Activated naive CD4-positive, alpha-beta T cell treated with anti-CD3 and anti-CD28 coated beads for 36 hours (primary cell): ENCODE measurements around the gene PCDHGB2. TPM values are rescaled to one million over a fixed set of nuclear protein-coding genes. Genes with fewer than 3 reads are reported as not detected.
"Not testable (repeated sequence)": the region's sequence is repeated elsewhere in the genome, so short reads cannot be mapped to it uniquely, and the experiment has no call there.

Source experiments
- CTCF ChIA-PET: fragments of 350-600 bp; sonication (Branson Sonifier 250); formaldehyde crosslinking; loops from one replicate; lab custom pipeline; 2021; ENCODE audit warnings: antibody characterized with exemption; lab: Charles Lee
- DNase-seq: peaks from one replicate; pipeline ENCODE4 v3.0.0-alpha.2; 2020
- H3K27ac Mint-ChIP-seq: one replicate; pipeline ENCODE4 v1.8.0; 2021; ENCODE audit warnings: mild to moderate bottlenecking, mixed read lengths
- H3K27me3 Mint-ChIP-seq: one replicate; pipeline ENCODE4 v1.8.0; 2021; ENCODE audit warnings: low read depth, mixed read lengths
- H3K36me3 Mint-ChIP-seq: one replicate; pipeline ENCODE4 v1.8.0; 2021; ENCODE audit warnings: low read depth, mixed read lengths
- H3K4me1 Mint-ChIP-seq: one replicate; pipeline ENCODE4 v1.8.0; 2021; ENCODE audit warnings: low read depth, mixed read lengths
- H3K4me3 Mint-ChIP-seq: one replicate; pipeline ENCODE4 v1.8.0; 2021; ENCODE audit warnings: mild to moderate bottlenecking, moderate library complexity, mixed read lengths
- H3K9me3 Mint-ChIP-seq: one replicate; pipeline ENCODE4 v1.8.0; 2021; ENCODE audit warnings: mixed read lengths
- intact Hi-C: fragments of 100-400 bp; cut with micrococcal nuclease; formaldehyde crosslinking; loops from one replicate; pipeline ENCODE4 v1.15.1; 2023
- total RNA-seq, 2 experiments: library from RNA; stranded (reverse); gene quantifications; one replicate each; pipeline ENCODE4 v1.2.3, GENCODE V29; 2021

Gene PCDHGB2
- total RNA-seq, 2 experiments from 2014 or later, result not detected

- H3K9me3 Mint-ChIP-seq, result peaks cover 33% of the 10 kb centered on the region
- H3K4me1 Mint-ChIP-seq, intact Hi-C loops, H3K4me3 Mint-ChIP-seq, CTCF ChIA-PET, DNase-seq, H3K27ac Mint-ChIP-seq: not testable (repeated sequence)
- peaks cover 23% of the 10 kb centered on the region for H3K36me3 Mint-ChIP-seq
- H3K27me3 Mint-ChIP-seq, result peaks cover 56% of the 10 kb centered on the region
Measured at GRCh38 chr5:141332571-141332970, 27.2 kb upstream of the PCDHGB2 start.

GRCh38 chr5:141338538-141339306, 21.1 kb upstream of the PCDHGB2 start, which contains the start of gene PCDHGA2:
TSS of gene PCDHGA2 (plus strand) at chr5:141338760.
- Mint-ChIP-seq H3K9me3 (peaks cover 30% of the 10 kb centered on the region), H3K4me1 (no peaks in the 10 kb centered on the region), H3K4me3 (no peak within 1 kb of the TSS), H3K27me3 (peaks cover 61% of the 10 kb centered on the region), H3K27ac (no peak within 1 kb of the TSS), H3K36me3 (peaks cover 23% of the 10 kb centered on the region)
- CTCF ChIA-PET, result interaction anchor here (0.6 to 1.8 kb wide), 5 partner anchors 8 to 64 kb away, joined by 3 to 7 read pairs (median 3); partner anchors contain the start of genes PCDHGA9 and TAF7
- intact Hi-C loops, result no loop called here
- DNase-seq, result peak; percentile 14

GRCh38 chr5:141340781-141341354, 18.9 kb upstream of the PCDHGB2 start:
- intact Hi-C loops, H3K27ac Mint-ChIP-seq, CTCF ChIA-PET, H3K4me3 Mint-ChIP-seq, H3K4me1 Mint-ChIP-seq, DNase-seq: not testable (repeated sequence)
- peaks cover 27% of the 10 kb centered on the region for H3K36me3 Mint-ChIP-seq
- H3K9me3 Mint-ChIP-seq, result peaks cover 31% of the 10 kb centered on the region
- peaks cover 61% of the 10 kb centered on the region for H3K27me3 Mint-ChIP-seq

- Mint-ChIP-seq H3K4me3 (no peak overlapping the region), H3K27ac (no peak overlapping the region), H3K27me3 (peaks cover 62% of the 10 kb centered on the region), H3K36me3 (peaks cover 23% of the 10 kb centered on the region), H3K9me3 (peaks cover 32% of the 10 kb centered on the region), H3K4me1 (no peaks in the 10 kb centered on the region)
- CTCF ChIA-PET, result interaction anchor here (0.8 to 1.9 kb wide), 2 partner anchors 22 to 49 kb away, joined by 3 to 4 read pairs; partner anchors contain the start of gene TAF7
- intact Hi-C loops, result loop anchor here (2.0 kb wide), 1 partner anchor 22 kb away; the partner anchor contains the start of gene TAF7
- DNase-seq, result no peak
Measured at GRCh38 chr5:141342773-141343172, 17.0 kb upstream of the PCDHGB2 start.

- Mint-ChIP-seq H3K27me3 (peaks cover 56% of the 10 kb centered on the region), H3K9me3 (peaks cover 26% of the 10 kb centered on the region), H3K4me1 (no peaks in the 10 kb centered on the region), H3K36me3 (peaks cover 17% of the 10 kb centered on the region), H3K4me3 (peak within 1 kb of the TSS; percentile 11), H3K27ac (no peak within 1 kb of the TSS)
- CTCF ChIA-PET, result interaction anchor here (1.3 to 1.9 kb wide), 3 partner anchors 12 to 22 kb away, joined by 3 to 4 read pairs (median 4); partner anchors contain the start of genes PCDHGA4 and TAF7
- intact Hi-C loops, result loop anchor here (2.0 kb wide), 1 partner anchor 23 kb away; the partner anchor contains the start of gene TAF7
- DNase-seq, result peak; percentile 38
Measured at GRCh38 chr5:141343242-141343952, 16.4 kb upstream of the PCDHGB2 start, which contains the start of gene PCDHGA3. TSS of gene PCDHGA3 (plus strand) at chr5:141343829. CDS start at chr5:141344034, 205 bp downstream.

GRCh38 chr5:141343953-141344463, 15.8 kb upstream of the PCDHGB2 start:
- Mint-ChIP-seq H3K27me3 (peaks cover 56% of the 10 kb centered on the region), H3K27ac (no peak overlapping the region), H3K36me3 (peaks cover 14% of the 10 kb centered on the region), H3K4me3 (peak overlapping the region; percentile 11), H3K4me1 (no peaks in the 10 kb centered on the region), H3K9me3 (peaks cover 23% of the 10 kb centered on the region)
- intact Hi-C loops, result loop anchor here (2.0 kb wide), 1 partner anchor 23 kb away; the partner anchor contains the start of gene TAF7
- CTCF ChIA-PET, result interaction anchor here (0.9 to 1.5 kb wide), 3 partner anchors 11 to 222 kb away, joined by 3 to 4 read pairs (median 3); partner anchors contain the start of gene PCDHGA4
- DNase-seq, result no peak

- no peak overlapping the region for H3K4me3 Mint-ChIP-seq
- peaks cover 54% of the 10 kb centered on the region for H3K27me3 Mint-ChIP-seq
- H3K27ac Mint-ChIP-seq, result no peak overlapping the region
- DNase-seq, result no peak
- peaks cover 20% of the 10 kb centered on the region for H3K9me3 Mint-ChIP-seq
- peaks cover 12% of the 10 kb centered on the region for H3K36me3 Mint-ChIP-seq
- CTCF ChIA-PET, result no interaction called here
- intact Hi-C loops, result no loop called here
- no peaks in the 10 kb centered on the region for H3K4me1 Mint-ChIP-seq
Measured at GRCh38 chr5:141345327-141345726, 14.5 kb upstream of the PCDHGB2 start.

- DNase-seq, intact Hi-C loops, CTCF ChIA-PET, H3K27ac Mint-ChIP-seq, H3K4me1 Mint-ChIP-seq, H3K4me3 Mint-ChIP-seq: not testable (repeated sequence)
- Mint-ChIP-seq H3K36me3 (peaks cover 11% of the 10 kb centered on the region), H3K27me3 (peaks cover 60% of the 10 kb centered on the region), H3K9me3 (peaks cover 21% of the 10 kb centered on the region)
Measured at GRCh38 chr5:141346017-141346416, 13.8 kb upstream of the PCDHGB2 start.

GRCh38 chr5:141349917-141350619, 9.7 kb upstream of the PCDHGB2 start, which contains the start of gene PCDHGB1:
TSS of gene PCDHGB1 (plus strand) at chr5:141350099. CDS start at chr5:141350261, 162 bp downstream.
- Mint-ChIP-seq H3K27me3 (peaks cover 54% of the 10 kb centered on the region), H3K36me3 (peaks cover 15% of the 10 kb centered on the region), H3K27ac (no peak within 1 kb of the TSS), H3K9me3 (peaks cover 25% of the 10 kb centered on the region), H3K4me3 (no peak within 1 kb of the TSS), H3K4me1 (no peaks in the 10 kb centered on the region)
- intact Hi-C loops, result no loop called here
- CTCF ChIA-PET, result interaction anchor here (0.6 to 1.5 kb wide), 7 partner anchors 14 to 1780 kb away, joined by 3 to 5 read pairs (median 3); partner anchors contain the start of gene PCDHGA5
- peak; percentile 56 for DNase-seq

- H3K4me3 Mint-ChIP-seq, result no peak overlapping the region
- intact Hi-C loops, result no loop called here
- peaks cover 58% of the 10 kb centered on the region for H3K27me3 Mint-ChIP-seq
- no peak for DNase-seq
- H3K9me3 Mint-ChIP-seq, result peaks cover 21% of the 10 kb centered on the region
- no peak overlapping the region for H3K27ac Mint-ChIP-seq
- CTCF ChIA-PET, result interaction anchor here (0.7 kb wide), 1 partner anchor 161 kb away, joined by 3 read pairs; no protein-coding TSS in a partner anchor
- H3K4me1 Mint-ChIP-seq, result no peaks in the 10 kb centered on the region
- H3K36me3 Mint-ChIP-seq, result peaks cover 13% of the 10 kb centered on the region
Measured at GRCh38 chr5:141351591-141351990, 8.2 kb upstream of the PCDHGB2 start.

- no peak for DNase-seq
- H3K4me3 Mint-ChIP-seq, result peak within 1 kb of the TSS; percentile 38
- H3K9me3 Mint-ChIP-seq, result peaks cover 20% of the 10 kb centered on the region
- H3K4me1 Mint-ChIP-seq, result no peaks in the 10 kb centered on the region
- CTCF ChIA-PET, result interaction anchor here (0.6 to 1.7 kb wide), 6 partner anchors 9 to 575 kb away, joined by 3 to 4 read pairs (median 3); partner anchors contain the start of gene PCDHGA5
- H3K27me3 Mint-ChIP-seq, result peaks cover 66% of the 10 kb centered on the region
- H3K36me3 Mint-ChIP-seq, result peaks cover 18% of the 10 kb centered on the region
- no peak within 1 kb of the TSS for H3K27ac Mint-ChIP-seq
- intact Hi-C loops, result no loop called here
Measured at GRCh38 chr5:141354900-141355469, 4.8 kb upstream of the PCDHGB2 start, which contains the start of gene PCDHGA4. TSS of gene PCDHGA4 (plus strand) at chr5:141355021. CDS start at chr5:141355108, 87 bp downstream.
